Mesenchymal stem cell (in vitro differentiated cells and primary cell): ENCODE measurements around the gene PDCL2.

Experiments used
- DNase-seq: peaks from one replicate; pipeline ENCODE4 v3.0.0-alpha.2; 2013
- H2AFZ ChIP-seq: one replicate; pipeline ENCODE4 v1.6.1; 2013; ENCODE audit warnings: low read depth, mild to moderate bottlenecking, control low read depth, inconsistent platforms, low read length, moderate library complexity
- H2AK5ac ChIP-seq: 2 replicates; pipeline ENCODE4 v1.6.1; 2013; ENCODE audit warnings: low read length, moderate library complexity, mild to moderate bottlenecking, inconsistent platforms; ENCODE audit not compliant: severe bottlenecking
- H2BK120ac ChIP-seq: one replicate; pipeline ENCODE4 v1.6.1; 2013; ENCODE audit warnings: low read depth, mild to moderate bottlenecking, inconsistent platforms, low read length, moderate library complexity
- H2BK12ac ChIP-seq, 2 experiments: one replicate each; pipeline ENCODE4 v1.6.1; 2013; ENCODE audit warnings: inconsistent platforms in 2 of 2, low read length in 2 of 2, mild to moderate bottlenecking in 2 of 2, moderate library complexity in 2 of 2, control low read depth in 1 of 2
- H2BK15ac ChIP-seq: one replicate; pipeline ENCODE4 v1.6.1; 2013; ENCODE audit warnings: mild to moderate bottlenecking, low read depth, inconsistent platforms; ENCODE audit not compliant: poor library complexity, severe bottlenecking
- H2BK5ac ChIP-seq: 2 replicates; pipeline ENCODE4 v1.6.1; 2013; ENCODE audit warnings: low read depth, mild to moderate bottlenecking, low read length, control low read depth, inconsistent platforms; ENCODE audit not compliant: poor library complexity, severe bottlenecking
- H3K14ac ChIP-seq, 2 experiments: one replicate each; pipeline ENCODE4 v1.6.1; 2013; ENCODE audit warnings: inconsistent platforms in 2 of 2, low read length in 2 of 2, control low read depth in 1 of 2, mild to moderate bottlenecking in 1 of 2, moderate library complexity in 1 of 2
- H3K18ac ChIP-seq, 2 experiments: one replicate each; pipeline ENCODE4 v1.6.1; 2013; ENCODE audit warnings: inconsistent platforms in 2 of 2, low read length in 2 of 2, control low read depth in 1 of 2, low read depth in 1 of 2, mild to moderate bottlenecking in 1 of 2
- H3K23ac ChIP-seq, 2 experiments: one replicate each; pipeline ENCODE4 v1.6.1; 2013; ENCODE audit warnings: inconsistent platforms in 2 of 2, low read length in 2 of 2, mild to moderate bottlenecking in 2 of 2, moderate library complexity in 2 of 2, control low read depth in 1 of 2
- H3K27ac ChIP-seq: 2 replicates; pipeline ENCODE4 v1.5.1; 2013; ENCODE audit warnings: mild to moderate bottlenecking, moderate library complexity, low read length, control low read depth, inconsistent platforms; ENCODE audit not compliant: poor library complexity, severe bottlenecking
- H3K27me3 ChIP-seq, 2 experiments: 2 replicates each; pipeline versions ENCODE4 v1.6.1 to v1.7.0; 2013; ENCODE audit warnings: low read length in 2 of 2, mild to moderate bottlenecking in 2 of 2, moderate library complexity in 2 of 2, control low read depth in 1 of 2, inconsistent platforms in 1 of 2; ENCODE audit not compliant: control insufficient read depth in 1 of 2, insufficient read depth in 1 of 2
- H3K36me3 ChIP-seq, 2 experiments: 2 replicates each; pipeline versions ENCODE4 v1.6.1 to v1.7.0; 2013; ENCODE audit warnings: low read length in 2 of 2, control low read depth in 1 of 2, inconsistent platforms in 1 of 2, low read depth in 1 of 2, mild to moderate bottlenecking in 1 of 2; ENCODE audit not compliant: insufficient read depth in 2 of 2, control insufficient read depth in 1 of 2
- H3K4ac ChIP-seq, 2 experiments: one replicate each; pipeline ENCODE4 v1.6.1; 2013; ENCODE audit warnings: inconsistent platforms in 2 of 2, low read length in 2 of 2, mild to moderate bottlenecking in 2 of 2, moderate library complexity in 2 of 2, control low read depth in 1 of 2, low read depth in 1 of 2
- H3K4me1 ChIP-seq: 2 replicates; pipeline ENCODE4 v1.6.1; 2013; ENCODE audit warnings: low read depth, low read length, control low read depth; ENCODE audit not compliant: control insufficient read depth, insufficient read depth
- H3K4me2 ChIP-seq: 2 replicates; pipeline ENCODE4 v1.6.1; 2013; ENCODE audit warnings: low read length, mild to moderate bottlenecking, inconsistent platforms; ENCODE audit not compliant: poor library complexity, severe bottlenecking
- H3K4me3 ChIP-seq, 2 experiments: 2 replicates each; pipeline versions ENCODE4 v1.5.1 to v1.7.0; 2013; ENCODE audit warnings: low read length in 2 of 2, mild to moderate bottlenecking in 2 of 2, control low read depth in 1 of 2, low read depth in 1 of 2; ENCODE audit not compliant: insufficient read depth in 1 of 2
- H3K79me1 ChIP-seq: replicated peaks from 2 replicates; pipeline ENCODE4 v1.6.1; 2013; ENCODE audit warnings: mild to moderate bottlenecking, control low read depth, low read length, inconsistent platforms; ENCODE audit not compliant: poor library complexity, severe bottlenecking
- H3K9ac ChIP-seq: 2 replicates; pipeline ENCODE4 v1.7.0; 2013; ENCODE audit warnings: mild to moderate bottlenecking, low read length, moderate library complexity
- H3K9me3 ChIP-seq: 2 replicates; pipeline ENCODE4 v1.7.0; 2013; ENCODE audit warnings: mild to moderate bottlenecking, low read length; ENCODE audit not compliant: control insufficient read depth
- H4K8ac ChIP-seq: one replicate; pipeline ENCODE4 v1.6.1; 2013; ENCODE audit warnings: inconsistent platforms, mild to moderate bottlenecking, low read length, moderate library complexity
- H4K91ac ChIP-seq: one replicate; pipeline ENCODE4 v1.6.1; 2013; ENCODE audit warnings: mild to moderate bottlenecking, low read length, inconsistent platforms
- WGBS: methylation state at CpG from one replicate; pipeline ENCODE4 v1.1.7; 2013; ENCODE audit warnings: mixed read lengths; 5-methylcytosine and 5-hydroxymethylcytosine counted together

Gene PDCL2

DNA sequence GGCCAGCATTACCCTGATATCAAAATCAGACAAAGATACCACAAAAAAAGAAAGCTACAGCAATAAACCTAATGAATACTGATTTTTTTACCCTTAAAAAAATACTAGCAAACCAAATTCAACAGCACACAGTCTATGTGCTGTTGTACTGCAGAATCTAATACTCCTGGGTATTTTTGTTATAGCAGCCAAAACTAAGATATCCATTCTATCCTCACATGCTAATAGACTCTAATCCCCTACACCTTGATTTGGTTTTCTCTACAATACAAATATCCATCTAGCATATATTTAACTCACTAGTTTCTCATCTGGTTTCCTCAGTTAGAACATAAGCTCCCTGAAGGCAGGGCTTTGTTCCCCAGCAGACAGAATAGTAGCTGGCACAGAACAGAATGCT lies 57.7 kb downstream of the PDCL2 start:
- no peaks in the 10 kb centered on the region for H3K4me1 ChIP-seq

DNA sequence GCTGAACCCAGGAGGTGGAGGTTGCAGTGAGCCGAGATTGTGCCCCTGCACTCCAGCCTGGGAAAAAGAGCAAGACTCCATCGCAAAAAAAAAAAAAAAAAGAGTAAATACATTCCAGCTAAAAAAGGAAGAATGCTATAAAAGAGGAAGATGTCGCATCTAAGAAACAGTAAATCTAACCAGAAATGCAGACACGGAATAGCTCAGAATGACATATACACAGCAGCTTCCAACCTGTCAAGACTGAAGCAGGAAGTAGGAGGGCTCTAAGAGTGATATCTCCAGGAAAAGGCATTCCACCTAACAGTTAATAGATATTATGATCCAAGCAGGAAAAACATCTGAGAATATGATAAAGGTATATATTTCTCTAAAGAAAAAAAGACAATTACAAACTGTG lies 61.4 kb downstream of the PDCL2 start:
- peaks cover 0 to 2% of the 10 kb centered on the region in 2 experiments for H3K36me3 ChIP-seq
- peaks cover 3% of the 10 kb centered on the region for H3K9me3 ChIP-seq
- H4K91ac ChIP-seq: no peak overlapping the region
- H4K8ac ChIP-seq: no peak overlapping the region
- no peak overlapping the region for H3K4me3 ChIP-seq
- no peak overlapping the region for H2BK5ac ChIP-seq
- H2BK120ac ChIP-seq: no peak overlapping the region
- H3K4me1 ChIP-seq: no peaks in the 10 kb centered on the region
- H3K9ac ChIP-seq: no peak overlapping the region
- no peak overlapping the region for H3K27ac ChIP-seq
- H3K4ac ChIP-seq: no peak overlapping the region
- no peak overlapping the region for H3K4me2 ChIP-seq
- no peak overlapping the region for H3K18ac ChIP-seq
- no peak overlapping the region for H2BK15ac ChIP-seq
- no peak overlapping the region for H2AK5ac ChIP-seq
- H2BK12ac ChIP-seq: no peak overlapping the region
- no CpG with 5 or more reads among the region's 4 CpGs for WGBS
- H2AFZ ChIP-seq: no peak overlapping the region
- H3K79me1 ChIP-seq: peaks cover 5% of the 10 kb centered on the region
- no peak overlapping the region for H3K23ac ChIP-seq
- no peak for DNase-seq
- no peaks in the 10 kb centered on the region for H3K27me3 ChIP-seq
- H3K14ac ChIP-seq: no peak overlapping the region

More for the DNA sequence above, 57.7 kb downstream of the PDCL2 start:
- Histone ChIP-seq H2AK5ac (no peak overlapping the region), H3K4ac (no peak overlapping the region), H3K4me3 (no peak overlapping the region), H2AFZ (no peak overlapping the region), H3K23ac (no peak overlapping the region), H3K36me3 (peaks cover 0 to 2% of the 10 kb centered on the region in 2 experiments), H2BK12ac (no peak overlapping the region), H3K27me3 (no peaks in the 10 kb centered on the region), H3K27ac (no peak overlapping the region), H2BK15ac (no peak overlapping the region), H4K8ac (no peak overlapping the region), H3K14ac (no peak overlapping the region), H3K9ac (no peak overlapping the region), H3K18ac (no peak overlapping the region), H2BK5ac (no peak overlapping the region), H3K9me3 (peaks cover 3% of the 10 kb centered on the region), H3K79me1 (peaks cover 11% of the 10 kb centered on the region), H3K4me2 (no peak overlapping the region), H2BK120ac (no peak overlapping the region), H4K91ac (no peak overlapping the region)
- no peak for DNase-seq

DNA sequence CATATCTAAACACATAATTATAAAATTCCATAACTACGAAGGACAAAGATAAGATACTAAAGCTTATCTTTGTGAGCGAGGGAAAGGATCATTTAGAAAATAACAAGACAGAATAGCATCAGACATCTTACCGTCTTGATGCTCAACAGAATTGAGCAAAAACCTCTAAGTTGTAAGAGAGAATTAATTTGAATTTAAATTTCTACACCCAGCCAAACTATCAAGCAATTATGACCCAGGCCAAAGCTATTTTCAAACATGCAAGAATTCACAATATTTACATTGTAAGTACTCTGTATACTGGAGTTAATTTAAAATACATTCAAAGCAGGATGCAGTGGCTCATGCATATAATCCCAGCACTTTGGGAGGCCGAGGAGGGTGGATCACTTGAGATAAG lies 61.9 kb downstream of the PDCL2 start:
- Histone ChIP-seq H4K91ac (no peak overlapping the region), H2BK5ac (no peak overlapping the region), H2BK15ac (no peak overlapping the region), H3K23ac (no peak overlapping the region), H3K4me1 (no peaks in the 10 kb centered on the region), H3K4me2 (no peak overlapping the region), H3K18ac (no peak overlapping the region), H2AK5ac (no peak overlapping the region), H3K14ac (no peak overlapping the region), H3K27ac (no peak overlapping the region), H3K79me1 (peaks cover 5% of the 10 kb centered on the region), H3K4me3 (no peak overlapping the region), H2BK12ac (no peak overlapping the region), H3K27me3 (no peaks in the 10 kb centered on the region), H3K36me3 (peaks cover 0 to 2% of the 10 kb centered on the region in 2 experiments), H2AFZ (no peak overlapping the region), H3K4ac (no peak overlapping the region), H3K9me3 (peaks cover 3% of the 10 kb centered on the region), H2BK120ac (no peak overlapping the region), H4K8ac (no peak overlapping the region), H3K9ac (no peak overlapping the region)
- 100% methylated on average over 2 of the region's 4 CpGs for WGBS
- no peak for DNase-seq

DNA sequence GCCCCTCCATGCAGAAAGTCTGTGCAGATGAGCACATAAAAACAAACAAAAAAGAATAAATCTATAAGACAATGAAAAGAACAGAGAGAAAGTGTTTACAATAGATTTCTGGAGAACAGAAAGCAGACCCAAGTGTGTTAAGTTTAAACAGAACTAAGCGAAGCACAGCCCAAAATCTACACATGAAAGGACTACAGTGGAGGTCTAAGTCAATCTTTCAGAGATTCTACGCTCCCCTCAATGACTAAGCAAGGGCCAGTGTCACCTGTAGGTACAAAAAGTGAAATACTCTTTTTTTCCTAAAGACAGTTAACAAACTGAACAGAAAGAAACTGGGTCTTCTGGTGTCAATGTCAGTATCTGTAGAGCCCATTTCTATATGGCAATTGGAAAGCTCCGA lies 63.6 kb downstream of the PDCL2 start:
- Histone ChIP-seq H2BK120ac (no peak overlapping the region), H2BK15ac (no peak overlapping the region), H3K36me3 (peaks cover 0 to 2% of the 10 kb centered on the region in 2 experiments), H3K4me3 (no peak overlapping the region), H3K23ac (no peak overlapping the region), H4K8ac (no peak overlapping the region), H3K4ac (no peak overlapping the region), H3K18ac (no peak overlapping the region), H2BK5ac (no peak overlapping the region), H3K9ac (no peak overlapping the region), H3K4me2 (no peak overlapping the region), H4K91ac (no peak overlapping the region), H3K27me3 (no peaks in the 10 kb centered on the region), H2BK12ac (no peak overlapping the region), H3K9me3 (peaks cover 3% of the 10 kb centered on the region), H3K27ac (no peak overlapping the region), H2AFZ (no peak overlapping the region), H3K4me1 (no peaks in the 10 kb centered on the region), H3K79me1 (peaks cover 3% of the 10 kb centered on the region), H2AK5ac (no peak overlapping the region), H3K14ac (no peak overlapping the region)
- DNase-seq: no peak
- 94% methylated on average over 3 of the region's 3 CpGs for WGBS
